AG09309 (cell line): ENCODE data around the gene NR1D1.
A peak's percentile ranks its signal among the peaks of the same experiment; 100 is the strongest.

Experiments
- DNase-seq: peaks from one replicate; pipeline ENCODE4 v3.0.0-alpha.2; 2010; ENCODE audit warnings: low read depth
- H3K4me3 ChIP-seq: 2 replicates; pipeline ENCODE4 v1.5.1; 2011; ENCODE audit warnings: mild to moderate bottlenecking, low read depth, low read length, moderate library complexity; ENCODE audit not compliant: control insufficient read depth
- TF ChIP-seq, protein P1 (sequence below): IDR thresholded peaks from 2 replicates; pipeline ENCODE4 v1.5.1; 2011; ENCODE audit warnings: mild to moderate bottlenecking, low read depth, low read length, inconsistent platforms; ENCODE audit not compliant: insufficient read depth, control insufficient read depth; ENCODE audit errors: missing control alignments

The NR1D1 gene

GRCh38 chr17:40111221-40112128 lies 11.1 kb upstream of the NR1D1 start:
- H3K4me3 ChIP-seq: 0 out of 2 replicates have a peak overlapping the region, but pooled peaks have one; percentile 1
- DNase-seq: peak; percentile 74
- TF ChIP-seq, protein P1, sequence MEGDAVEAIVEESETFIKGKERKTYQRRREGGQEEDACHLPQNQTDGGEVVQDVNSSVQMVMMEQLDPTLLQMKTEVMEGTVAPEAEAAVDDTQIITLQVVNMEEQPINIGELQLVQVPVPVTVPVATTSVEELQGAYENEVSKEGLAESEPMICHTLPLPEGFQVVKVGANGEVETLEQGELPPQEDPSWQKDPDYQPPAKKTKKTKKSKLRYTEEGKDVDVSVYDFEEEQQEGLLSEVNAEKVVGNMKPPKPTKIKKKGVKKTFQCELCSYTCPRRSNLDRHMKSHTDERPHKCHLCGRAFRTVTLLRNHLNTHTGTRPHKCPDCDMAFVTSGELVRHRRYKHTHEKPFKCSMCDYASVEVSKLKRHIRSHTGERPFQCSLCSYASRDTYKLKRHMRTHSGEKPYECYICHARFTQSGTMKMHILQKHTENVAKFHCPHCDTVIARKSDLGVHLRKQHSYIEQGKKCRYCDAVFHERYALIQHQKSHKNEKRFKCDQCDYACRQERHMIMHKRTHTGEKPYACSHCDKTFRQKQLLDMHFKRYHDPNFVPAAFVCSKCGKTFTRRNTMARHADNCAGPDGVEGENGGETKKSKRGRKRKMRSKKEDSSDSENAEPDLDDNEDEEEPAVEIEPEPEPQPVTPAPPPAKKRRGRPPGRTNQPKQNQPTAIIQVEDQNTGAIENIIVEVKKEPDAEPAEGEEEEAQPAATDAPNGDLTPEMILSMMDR: peak; percentile 76

- no peak for DNase-seq
- H3K4me3 ChIP-seq: no peak overlapping the region
- TF ChIP-seq, protein P1: no peak
These were observed 9.8 kb upstream of the NR1D1 start for GRCh38 chr17:40110026-40110845.

- no peak for DNase-seq
These were observed 8.8 kb upstream of the NR1D1 start for GRCh38 chr17:40108970-40109824.

GRCh38 chr17:40107522-40108174 lies 7.3 kb upstream of the NR1D1 start:
- no peak for DNase-seq
- H3K4me3 ChIP-seq: no peak overlapping the region
- TF ChIP-seq, protein P1: no peak

More at GRCh38 chr17:40108970-40109824, 8.8 kb upstream of the NR1D1 start:
- no peak overlapping the region for H3K4me3 ChIP-seq
- TF ChIP-seq, protein P1: no peak

DNA sequence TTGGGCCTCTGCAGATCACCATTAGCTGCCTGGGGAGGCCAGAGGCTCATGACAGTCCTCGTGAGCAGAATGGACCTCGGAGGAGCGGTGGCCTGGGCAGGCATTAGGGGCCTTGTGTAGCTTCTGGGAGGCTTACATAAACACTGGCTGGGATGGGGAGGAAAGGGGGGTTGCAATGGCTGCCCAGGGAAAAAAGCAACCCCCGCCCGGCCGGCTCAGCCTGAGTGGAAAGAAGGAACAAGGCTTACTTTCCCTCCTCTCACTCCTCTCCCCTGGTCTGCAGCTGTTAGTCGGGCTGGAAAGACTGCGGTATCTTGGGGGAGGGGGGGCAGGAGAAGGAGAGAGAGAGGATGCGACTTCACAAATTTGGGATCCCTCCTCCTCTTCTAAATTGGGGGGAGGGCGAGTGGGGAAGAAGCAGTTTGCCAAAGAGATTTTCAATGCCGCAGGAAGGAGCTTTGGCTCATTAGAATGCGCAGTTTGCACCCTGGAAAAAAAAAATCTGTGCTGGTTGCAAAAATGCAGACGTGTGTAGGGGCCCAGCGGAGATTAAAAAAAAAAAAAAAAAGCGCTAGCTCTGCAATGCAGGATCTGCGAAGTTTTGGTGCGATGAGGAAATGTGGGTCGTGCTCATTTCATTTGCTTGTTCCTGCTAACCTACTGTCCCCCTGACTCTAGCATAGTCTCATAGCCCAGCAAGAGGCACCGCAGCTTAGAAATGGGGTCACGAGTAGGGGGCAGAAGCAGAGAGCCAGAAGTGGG lies 6.6 kb upstream of the NR1D1 start:
- no peak for DNase-seq
- H3K4me3 ChIP-seq: no peak overlapping the region
- TF ChIP-seq, protein P1: no peak
